ENCODE data around the gene C10orf143. TPM values are rescaled to one million over a fixed set of nuclear protein-coding genes. Genes with fewer than 3 reads are reported as not detected.

C10orf143 gene
- total RNA-seq, 5 donors from 2014 or later (not counting 1 experiment from before 2014, with no cell fraction given): 7.6 to 14.6 (median 12.3) TPM

DNA sequence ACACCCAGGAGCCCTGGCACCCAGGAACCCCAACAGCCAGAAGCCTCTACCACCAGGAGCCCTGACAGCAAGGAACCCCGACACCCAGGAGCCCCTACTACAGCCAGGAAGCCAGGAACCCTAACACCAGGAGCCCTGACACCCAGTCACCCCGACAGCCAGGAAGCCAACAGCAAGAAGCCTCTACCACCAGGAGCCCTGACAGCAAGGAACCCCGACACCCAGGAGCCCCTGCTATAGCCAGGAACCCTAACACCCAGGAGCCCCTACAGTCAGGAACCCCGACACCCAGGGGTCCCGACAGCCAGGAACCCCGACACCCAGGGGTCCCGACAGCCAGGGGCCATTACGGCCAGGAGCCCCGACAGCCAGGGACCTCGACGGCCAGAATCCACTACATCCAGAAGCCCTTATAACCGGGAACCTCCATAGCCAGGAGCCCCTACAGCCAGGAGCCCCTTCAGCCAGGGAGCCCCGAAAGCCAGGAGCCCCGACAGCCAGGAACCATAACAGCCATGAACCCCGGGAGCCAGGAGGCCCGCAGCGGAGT lies 25.1 kb upstream of the C10orf143 start:
- peak overlapping the region; percentile 68 to 85 for H3K4me3 ChIP-seq (ENCODE audit: control insufficient read depth in 1 of 2, extremely low read depth in 1 of 2, low read length in 1 of 2)
- POLR2A ChIA-PET: interaction anchor here in 1 of 2 donors (2.0 kb wide), 1 partner anchor 25 kb away, joined by 21 read pairs; the partner anchor contains the start of gene C10orf143
- peak in 3 of 35 experiments; percentile 1 to 9 (median 1) for DNase-seq

GRCh38 chr10:130128922-130129321 lies 18.3 kb upstream of the C10orf143 start:
- 47% methylated on average over 7 of the region's 27 CpGs for WGBS (ENCODE audit: insufficient coverage)
- peaks cover 6 to 8% (median 7%) of the 10 kb centered on the region in 3 donors for H3K4me1 Mint-ChIP-seq
- POLR2A ChIA-PET: interaction anchor here in 1 of 2 donors (0.6 kb wide), 1 partner anchor 1099 kb away, joined by 3 read pairs; no protein-coding TSS in a partner anchor

More for the DNA sequence above, 25.1 kb upstream of the C10orf143 start:
- WGBS (ENCODE audit: insufficient coverage): 11% methylated on average over 15 of the region's 17 CpGs
- Mint-ChIP-seq H3K36me3 (peaks cover 5% of the 10 kb centered on the region), H3K4me1 (peaks cover 26 to 41% (median 40%) of the 10 kb centered on the region in 3 donors), H3K9me3 (no peaks in the 10 kb centered on the region), H3K27ac (peak overlapping the region in 1 of 2 donors; percentile 66), H3K27me3 (peaks cover 15 to 19% of the 10 kb centered on the region in 2 donors), H3K4me3 (peak overlapping the region; percentile 85 to 91 (median 90))
- peak in 2 of 4 experiments; percentile 2 to 34 for ATAC-seq (replicated peaks in 1 of 4)
- Histone ChIP-seq H3K27ac (ENCODE audit: low read length) (peak overlapping the region; percentile 73), H3K9me3 (no peaks in the 10 kb centered on the region), H3K27me3 (replicated peaks in 1 of 2; ENCODE audit: control insufficient read depth in 2 of 2, extremely low read depth in 1 of 2, insufficient read depth in 2 of 2, low read length in 1 of 2) (peaks cover 0 to 20% of the 10 kb centered on the region in 2 experiments), H3K4me1 (ENCODE audit: control insufficient read depth in 1 of 2, extremely low read depth in 1 of 2, insufficient read depth in 2 of 2, low read length in 2 of 2) (peaks cover 10 to 39% of the 10 kb centered on the region in 2 experiments), H3K36me3 (ENCODE audit: control insufficient read depth in 2 of 2, extremely low read depth in 1 of 2, insufficient read depth in 1 of 2, low read length in 1 of 2) (peaks cover 0 to 8% of the 10 kb centered on the region in 2 donors)
- CTCF ChIA-PET: interaction anchor here in 1 of 2 donors (1.1 kb wide), 3 partner anchors 8 to 669 kb away, joined by 3 to 32 read pairs (median 7); partner anchors contain the start of genes C10orf143 and MGMT

GRCh38 chr10:130128062-130128781 lies 17.6 kb upstream of the C10orf143 start:
- no peaks in the 10 kb centered on the region for H3K36me3 Mint-ChIP-seq
- no peak overlapping the region for H3K27ac ChIP-seq (ENCODE audit: low read length)
- CTCF ChIA-PET: interaction anchor here (1.0 to 4.1 kb wide), 7 partner anchors 8 to 239 kb away, joined by 3 to 23 read pairs (median 4); partner anchors contain the start of genes C10orf143 (in 1 of the 2) and GLRX3 (in 1 of the 2)
- peaks cover 6 to 8% (median 7%) of the 10 kb centered on the region in 3 donors for H3K4me1 Mint-ChIP-seq
- ATAC-seq (replicated peaks in 1 of 4) (no peak), DNase-seq (no peak)
- H3K9me3 ChIP-seq: no peaks in the 10 kb centered on the region
- no peaks in the 10 kb centered on the region for H3K36me3 ChIP-seq (ENCODE audit: control insufficient read depth in 2 of 2, extremely low read depth in 1 of 2, insufficient read depth in 1 of 2, low read length in 1 of 2)
- H3K4me3 ChIP-seq (ENCODE audit: control insufficient read depth in 1 of 2, extremely low read depth in 1 of 2, low read length in 1 of 2): no peak overlapping the region
- POLR2A ChIA-PET: interaction anchor here in 1 of 2 donors (0.6 kb wide), 1 partner anchor 1098 kb away, joined by 3 read pairs; no protein-coding TSS in a partner anchor
- no peak overlapping the region for H3K4me3 Mint-ChIP-seq
- peaks cover 19 to 33% of the 10 kb centered on the region in 2 donors for H3K27me3 Mint-ChIP-seq
- H3K9me3 Mint-ChIP-seq: no peaks in the 10 kb centered on the region
- no CpG with 5 or more reads among the region's 3 CpGs for WGBS (ENCODE audit: insufficient coverage)
- peaks cover 0 to 32% of the 10 kb centered on the region in 2 experiments for H3K27me3 ChIP-seq (replicated peaks in 1 of 2; ENCODE audit: control insufficient read depth in 2 of 2, extremely low read depth in 1 of 2, insufficient read depth in 2 of 2, low read length in 1 of 2)
- no peak overlapping the region for H3K27ac Mint-ChIP-seq
- H3K4me1 ChIP-seq (ENCODE audit: control insufficient read depth in 1 of 2, extremely low read depth in 1 of 2, insufficient read depth in 2 of 2, low read length in 2 of 2): peaks cover 0 to 5% of the 10 kb centered on the region in 2 experiments

More at GRCh38 chr10:130128922-130129321, 18.3 kb upstream of the C10orf143 start:
- DNase-seq (no peak), ATAC-seq (replicated peaks in 1 of 4) (no peak)
- H3K9me3 ChIP-seq: no peaks in the 10 kb centered on the region
- peaks cover 19 to 33% of the 10 kb centered on the region in 2 donors for H3K27me3 Mint-ChIP-seq
- CTCF ChIA-PET: interaction anchor here (1.0 to 4.1 kb wide), 3 partner anchors 10 to 22 kb away, joined by 3 to 23 read pairs (median 3); partner anchors contain the start of gene C10orf143 (in 1 of the 2)
- H3K27me3 ChIP-seq (replicated peaks in 1 of 2; ENCODE audit: control insufficient read depth in 2 of 2, extremely low read depth in 1 of 2, insufficient read depth in 2 of 2, low read length in 1 of 2): peaks cover 0 to 34% of the 10 kb centered on the region in 2 experiments
- no peaks in the 10 kb centered on the region for H3K36me3 Mint-ChIP-seq
- no peak overlapping the region for H3K27ac ChIP-seq (ENCODE audit: low read length)
- no peaks in the 10 kb centered on the region for H3K36me3 ChIP-seq (ENCODE audit: control insufficient read depth in 2 of 2, extremely low read depth in 1 of 2, insufficient read depth in 1 of 2, low read length in 1 of 2)
- no peak overlapping the region for H3K27ac Mint-ChIP-seq
- H3K4me3 Mint-ChIP-seq: no peak overlapping the region
- no peaks in the 10 kb centered on the region for H3K9me3 Mint-ChIP-seq
- H3K4me3 ChIP-seq (ENCODE audit: control insufficient read depth in 1 of 2, extremely low read depth in 1 of 2, low read length in 1 of 2): no peak overlapping the region
- peaks cover 0 to 5% of the 10 kb centered on the region in 2 experiments for H3K4me1 ChIP-seq (ENCODE audit: control insufficient read depth in 1 of 2, extremely low read depth in 1 of 2, insufficient read depth in 2 of 2, low read length in 2 of 2)

GRCh38 chr10:130127364-130128061 lies 16.9 kb upstream of the C10orf143 start:
- H3K36me3 ChIP-seq (ENCODE audit: control insufficient read depth in 2 of 2, extremely low read depth in 1 of 2, insufficient read depth in 1 of 2, low read length in 1 of 2): no peaks in the 10 kb centered on the region
- H3K27me3 ChIP-seq (replicated peaks in 1 of 2; ENCODE audit: control insufficient read depth in 2 of 2, extremely low read depth in 1 of 2, insufficient read depth in 2 of 2, low read length in 1 of 2): peaks cover 0 to 32% of the 10 kb centered on the region in 2 experiments
- DNase-seq (peak in 32 of 35 experiments; percentile 11 to 77 (median 35)), ATAC-seq (replicated peaks in 1 of 4) (peak; percentile 84 to 98 (median 92))
- Mint-ChIP-seq H3K36me3 (no peaks in the 10 kb centered on the region), H3K27me3 (peaks cover 19 to 33% of the 10 kb centered on the region in 2 donors), H3K4me1 (peaks cover 6 to 8% (median 7%) of the 10 kb centered on the region in 3 donors), H3K4me3 (no peak overlapping the region), H3K9me3 (no peaks in the 10 kb centered on the region), H3K27ac (no peak overlapping the region)
- peaks cover 0 to 5% of the 10 kb centered on the region in 2 experiments for H3K4me1 ChIP-seq (ENCODE audit: control insufficient read depth in 1 of 2, extremely low read depth in 1 of 2, insufficient read depth in 2 of 2, low read length in 2 of 2)
- 27% methylated on average over 6 of the region's 10 CpGs for WGBS (ENCODE audit: insufficient coverage)
- no peak overlapping the region for H3K4me3 ChIP-seq (ENCODE audit: control insufficient read depth in 1 of 2, extremely low read depth in 1 of 2, low read length in 1 of 2)
- ChIA-PET POLR2A (interaction anchor here in 1 of 2 donors (0.7 kb wide), 2 partner anchors 365 to 1612 kb away, joined by 4 read pairs; no protein-coding TSS in a partner anchor), CTCF (interaction anchor here (0.6 to 4.1 kb wide), 8 partner anchors 8 to 1554 kb away, joined by 3 to 23 read pairs (median 6); partner anchors contain the start of genes C10orf143 (in 1 of the 2) and GLRX3 (in 1 of the 2))
- H3K9me3 ChIP-seq: no peaks in the 10 kb centered on the region
- no peak overlapping the region for H3K27ac ChIP-seq (ENCODE audit: low read length)

- H3K4me1 Mint-ChIP-seq: no peaks in the 10 kb centered on the region
- H3K9me3 Mint-ChIP-seq: peaks cover 0 to 10% (median 9%) of the 10 kb centered on the region in 3 donors
- Histone ChIP-seq H3K27me3 (replicated peaks in 1 of 2; ENCODE audit: control insufficient read depth in 2 of 2, extremely low read depth in 1 of 2, insufficient read depth in 2 of 2, low read length in 1 of 2) (peaks cover 0 to 6% of the 10 kb centered on the region in 2 experiments), H3K4me3 (ENCODE audit: control insufficient read depth in 1 of 2, extremely low read depth in 1 of 2, low read length in 1 of 2) (no peak overlapping the region), H3K27ac (ENCODE audit: low read length) (no peak overlapping the region), H3K9me3 (no peaks in the 10 kb centered on the region), H3K4me1 (ENCODE audit: control insufficient read depth in 1 of 2, extremely low read depth in 1 of 2, insufficient read depth in 2 of 2, low read length in 2 of 2) (no peaks in the 10 kb centered on the region), H3K36me3 (ENCODE audit: control insufficient read depth in 2 of 2, extremely low read depth in 1 of 2, insufficient read depth in 1 of 2, low read length in 1 of 2) (no peaks in the 10 kb centered on the region)
- H3K36me3 Mint-ChIP-seq: no peaks in the 10 kb centered on the region
- H3K4me3 Mint-ChIP-seq: no peak overlapping the region
- H3K27me3 Mint-ChIP-seq: peaks cover 3 to 4% of the 10 kb centered on the region in 2 donors
- POLR2A ChIA-PET: no interaction called here
- WGBS (ENCODE audit: insufficient coverage): 75% methylated on average over 7 of the region's 13 CpGs
- CTCF ChIA-PET: interaction anchor here in 1 of 2 donors (0.5 kb wide), 1 partner anchor 142 kb away, joined by 3 read pairs; no protein-coding TSS in a partner anchor
- no peak for DNase-seq
- ATAC-seq (replicated peaks in 1 of 4): no peak
- H3K27ac Mint-ChIP-seq: no peak overlapping the region
Measured at GRCh38 chr10:130121486-130122079, 11.0 kb upstream of the C10orf143 start.

Data from T-cell (primary cell).